T-helper 1 cell (primary cell): ENCODE results near the gene GOLIM4.

Source experiments
- DNase-seq, 5 donors: peaks; one replicate each; pipeline ENCODE4 v3.0.0-alpha.2; 2012 to 2020

GOLIM4 gene

GRCh38 chr3:168097381-168097780 is 1.7 kb upstream of the GOLIM4 start:
- no peak for DNase-seq

- DNase-seq, result no peak
Measured at GRCh38 chr3:168096210-168096652, 507 bp upstream of the GOLIM4 start.

GRCh38 chr3:168094877-168095610 is 680 bp downstream of the GOLIM4 start:
- DNase-seq, result peak in 1 of 5 donors; percentile 54

- no peak for DNase-seq
Measured at GRCh38 chr3:168094580-168094876, 1.2 kb downstream of the GOLIM4 start.

- DNase-seq, result no peak
Measured at GRCh38 chr3:168093790-168094189, 1.9 kb downstream of the GOLIM4 start.

GRCh38 chr3:168093229-168093628 is 2.5 kb downstream of the GOLIM4 start:
- no peak for DNase-seq

- DNase-seq, result no peak
Measured at GRCh38 chr3:168091941-168092340, 3.8 kb downstream of the GOLIM4 start.

GRCh38 chr3:168091302-168091858 is 4.3 kb downstream of the GOLIM4 start:
- no peak for DNase-seq

- DNase-seq, result no peak
Measured at GRCh38 chr3:168090306-168091085, 5.2 kb downstream of the GOLIM4 start.

GRCh38 chr3:168089179-168089771 is 6.4 kb downstream of the GOLIM4 start:
- DNase-seq, result no peak

GRCh38 chr3:168088106-168088720 is 7.5 kb downstream of the GOLIM4 start:
- DNase-seq, result peak in 1 of 5 donors; percentile 13

GRCh38 chr3:168087539-168087938 is 8.2 kb downstream of the GOLIM4 start:
- no peak for DNase-seq

GRCh38 chr3:168086541-168087260 is 9.0 kb downstream of the GOLIM4 start:
- no peak for DNase-seq

GRCh38 chr3:168085491-168086119 is 10.1 kb downstream of the GOLIM4 start:
- DNase-seq, result peak in 1 of 5 donors; percentile 8

GRCh38 chr3:168083906-168084305 is 11.8 kb downstream of the GOLIM4 start:
- DNase-seq, result no peak

- DNase-seq, result no peak
Measured at GRCh38 chr3:168081856-168082255, 13.9 kb downstream of the GOLIM4 start.

- DNase-seq, result no peak
Measured at GRCh38 chr3:168081171-168081771, 14.5 kb downstream of the GOLIM4 start.

GRCh38 chr3:168080499-168081170 is 15.1 kb downstream of the GOLIM4 start:
- DNase-seq, result no peak

- no peak for DNase-seq
Measured at GRCh38 chr3:168080022-168080421, 15.7 kb downstream of the GOLIM4 start.

GRCh38 chr3:168077091-168077490 is 18.6 kb downstream of the GOLIM4 start:
- no peak for DNase-seq
